ENCODE results near the gene PPP1R12A.
A peak's percentile ranks its signal among the peaks of the same experiment; 100 is the strongest.

Gene PPP1R12A

GRCh38 chr12:79935624-79936345, 888 bp upstream of the PPP1R12A start:
- DNase-seq = peak; percentile 81

GRCh38 chr12:79934281-79935020, 446 bp downstream of the PPP1R12A start:
- peak; percentile 75 for DNase-seq

- peak; percentile 76 for DNase-seq
Measured at GRCh38 chr12:79933532-79934264, 1.2 kb downstream of the PPP1R12A start.

- no peak for DNase-seq
Measured at GRCh38 chr12:79933043-79933442, 1.9 kb downstream of the PPP1R12A start.

DNA sequence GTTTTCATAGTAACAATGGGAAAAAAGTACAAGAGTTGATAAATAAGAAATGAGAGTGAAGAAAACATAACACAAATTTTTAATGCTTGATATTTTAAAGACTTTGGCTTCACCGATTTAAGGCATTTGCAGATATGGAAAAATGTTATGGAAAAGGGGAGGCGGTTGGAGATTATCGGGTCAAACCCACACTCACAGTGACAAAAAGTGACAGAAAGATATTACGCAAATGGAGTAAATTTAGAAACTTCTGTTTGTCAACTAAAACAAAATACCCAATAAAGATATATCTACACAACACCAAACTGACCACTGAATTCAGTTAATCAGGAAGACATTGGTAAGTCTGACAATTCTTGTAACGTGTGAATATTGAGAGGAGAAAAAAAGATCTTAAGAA, 2.5 kb downstream of the PPP1R12A start:
- peak; percentile 76 for DNase-seq

- no peak for DNase-seq
Measured at GRCh38 chr12:79929065-79929464, 5.8 kb downstream of the PPP1R12A start.

DNA sequence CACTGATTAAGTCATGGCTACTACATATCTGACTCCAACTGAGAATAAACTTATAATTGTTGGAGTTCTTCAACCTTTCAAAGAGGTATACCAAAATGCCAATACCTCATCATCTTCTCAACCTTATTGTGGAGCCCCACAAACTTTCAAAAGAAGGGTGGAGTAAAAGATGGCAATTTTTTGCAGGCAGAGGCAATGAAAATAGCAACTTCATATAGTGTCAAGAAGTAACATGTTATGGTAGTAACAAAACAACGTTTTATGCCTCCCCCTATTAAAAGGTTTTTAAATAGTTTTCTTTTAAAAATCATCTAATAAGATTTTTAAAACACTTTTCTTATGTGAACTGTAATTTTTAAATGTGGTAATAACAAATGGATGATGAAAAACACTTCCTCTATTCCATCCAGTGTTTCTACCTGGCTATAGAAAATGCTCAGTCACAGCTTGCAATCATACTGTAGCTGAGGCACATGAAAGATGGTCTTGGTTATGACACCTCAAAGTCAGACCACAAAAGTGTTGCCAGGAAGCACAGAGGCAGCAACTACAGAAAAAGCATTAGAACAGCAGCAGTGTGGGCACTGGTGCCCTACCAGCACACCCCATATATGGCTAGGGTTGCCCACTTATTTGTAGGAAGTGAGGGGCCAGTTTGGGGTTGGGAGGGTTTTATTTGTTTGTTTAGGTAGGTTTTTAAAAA, 7.0 kb downstream of the PPP1R12A start:
- DNase-seq = peak; percentile 66

DNA sequence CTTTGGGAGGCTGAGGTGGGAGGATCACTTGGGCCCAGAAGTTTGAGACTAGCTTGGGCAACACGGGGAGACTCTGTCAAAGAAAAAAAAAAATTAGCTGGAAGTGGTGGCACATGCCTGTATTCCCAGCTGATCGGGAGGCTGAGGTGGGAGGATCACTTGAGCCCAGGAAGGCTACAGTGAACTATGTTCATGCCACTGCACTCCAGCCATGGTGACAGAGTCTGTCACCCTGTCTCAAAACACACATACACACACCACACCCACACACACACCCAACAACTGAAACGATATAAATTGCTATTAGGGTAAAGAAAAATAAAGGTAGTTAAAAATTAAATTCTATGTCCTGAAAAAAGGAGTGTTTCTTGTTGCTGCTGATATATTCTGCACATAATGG, 7.9 kb downstream of the PPP1R12A start:
- DNase-seq = no peak

GRCh38 chr12:79925492-79925891, 9.4 kb downstream of the PPP1R12A start:
- DNase-seq = no peak

DNA sequence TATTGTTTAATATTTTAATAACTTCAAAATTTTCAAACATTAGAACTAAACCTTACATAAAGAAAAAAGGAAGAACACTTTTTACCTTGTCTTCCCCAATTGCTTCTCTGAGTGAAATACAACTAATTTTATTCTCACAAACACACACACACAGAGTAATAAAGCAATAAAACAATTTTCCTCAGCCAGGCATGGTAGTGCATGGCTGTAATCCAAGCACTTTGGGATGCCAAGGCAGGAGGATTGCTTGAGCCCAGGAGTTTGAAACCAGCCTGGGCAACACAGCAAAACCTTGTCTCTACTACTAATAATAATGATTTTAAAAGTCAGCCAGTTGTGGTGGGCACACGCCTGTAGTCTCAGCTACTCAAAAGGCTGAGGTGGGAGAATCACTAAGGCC, 13.1 kb downstream of the PPP1R12A start:
- DNase-seq = no peak

DNA sequence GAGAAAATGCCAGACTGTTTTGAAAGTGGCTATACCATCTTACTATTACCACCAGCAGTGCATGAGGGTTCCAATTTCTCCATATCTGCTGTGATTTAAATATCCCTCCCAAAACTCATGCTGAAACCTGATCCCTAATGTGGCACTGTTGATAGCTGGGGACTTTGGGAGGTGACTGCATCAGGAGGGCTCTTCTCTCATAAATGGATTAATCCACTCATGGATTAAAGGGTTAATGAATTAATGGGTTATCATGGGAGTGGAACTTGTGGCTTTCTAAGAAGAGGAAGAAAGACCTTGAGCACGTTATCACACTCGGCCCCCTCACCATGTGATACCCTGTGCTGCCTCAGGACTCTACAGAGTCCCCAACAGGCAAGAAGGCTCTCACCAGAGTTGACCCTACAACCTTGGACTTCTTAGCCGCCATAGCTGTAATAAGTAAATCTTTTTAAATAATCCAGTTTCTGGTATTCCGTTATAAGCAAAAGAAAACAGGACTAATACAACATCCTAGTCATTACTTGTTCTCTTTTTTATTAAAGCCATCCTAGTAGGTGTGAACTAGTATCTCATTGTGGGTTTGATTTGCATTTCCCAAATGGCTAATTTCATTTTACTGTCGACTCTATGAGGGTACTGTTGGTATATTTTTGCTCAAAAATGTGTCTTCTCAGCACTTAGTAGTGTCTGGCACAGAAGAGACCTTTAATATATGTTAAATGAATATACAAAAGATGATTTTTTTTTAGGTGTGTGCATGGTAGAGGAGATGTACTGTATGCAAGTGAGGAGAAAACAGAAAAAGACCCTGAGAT, 14.3 kb downstream of the PPP1R12A start:
- peak; percentile 69 for DNase-seq

- DNase-seq = no peak
Measured at GRCh38 chr12:79919762-79920161, 15.1 kb downstream of the PPP1R12A start.

- no peak for DNase-seq
Measured at GRCh38 chr12:79916826-79917225, 18.1 kb downstream of the PPP1R12A start.

GRCh38 chr12:79911889-79912656, 22.8 kb downstream of the PPP1R12A start:
- DNase-seq = no peak

DNA sequence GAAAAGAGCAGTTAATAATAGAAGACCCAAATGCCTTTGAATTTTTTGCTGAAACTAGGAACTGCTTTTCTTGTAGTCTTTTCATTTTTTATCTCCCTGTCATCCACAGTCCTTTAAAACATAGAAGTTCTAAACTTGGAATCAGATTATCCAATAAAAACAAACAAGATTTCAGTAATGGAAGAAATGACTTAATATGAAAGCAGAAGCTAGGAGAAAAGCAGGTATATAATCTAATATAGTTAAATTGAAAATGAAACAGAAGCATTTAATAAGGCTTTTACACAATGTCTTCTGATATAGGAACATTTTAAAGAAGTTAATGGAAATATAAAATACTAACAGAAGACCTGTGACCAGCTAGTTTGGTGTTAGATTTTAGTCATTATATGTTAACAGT, 26.5 kb downstream of the PPP1R12A start:
- no peak for DNase-seq

- no peak for DNase-seq
Measured at GRCh38 chr12:79901506-79901905, 33.4 kb downstream of the PPP1R12A start.

DNA sequence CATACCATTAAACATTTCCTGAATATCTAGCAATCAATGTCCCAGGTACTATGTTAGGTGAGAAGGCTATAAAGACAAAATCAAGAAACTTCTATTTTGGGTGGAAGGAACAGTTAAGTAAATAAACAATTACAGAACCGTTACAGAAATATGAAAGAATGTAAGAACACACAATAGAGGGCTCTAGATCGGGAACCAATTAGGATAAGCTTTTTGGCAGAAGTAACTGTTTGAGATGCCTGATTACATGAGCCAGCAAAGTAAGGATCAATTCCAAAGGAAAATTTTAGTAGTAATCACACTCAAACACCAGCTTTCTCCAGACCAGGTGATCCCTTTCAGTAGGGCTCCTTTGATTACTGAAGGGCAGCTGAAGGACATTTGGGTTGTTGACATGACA, 33.9 kb downstream of the PPP1R12A start:
- no peak for DNase-seq

GRCh38 chr12:79900199-79900598, 34.7 kb downstream of the PPP1R12A start:
- DNase-seq = no peak

- DNase-seq = no peak
Measured at GRCh38 chr12:79897617-79898016, 37.3 kb downstream of the PPP1R12A start.

- DNase-seq = no peak
Measured at GRCh38 chr12:79895804-79896203, 39.1 kb downstream of the PPP1R12A start.

DNA sequence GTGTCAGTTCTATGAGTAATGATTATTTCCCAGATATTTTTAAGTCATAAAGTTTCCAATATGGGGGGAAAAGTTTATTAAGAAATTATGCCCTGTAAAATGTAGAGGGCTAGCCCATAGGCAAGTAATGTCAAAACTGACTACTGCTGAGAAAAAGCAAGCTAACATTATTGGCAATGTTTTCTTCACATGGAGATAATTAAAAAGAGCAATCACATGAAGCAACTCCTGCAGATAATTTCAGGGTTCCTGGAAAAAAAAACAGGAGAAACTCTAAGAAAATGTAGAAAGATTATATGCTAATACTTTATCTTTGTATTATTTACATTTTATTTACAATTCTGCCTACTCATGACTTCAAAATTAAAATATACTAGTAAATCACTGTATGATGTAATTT, 39.8 kb downstream of the PPP1R12A start:
- no peak for DNase-seq

Data from OCI-M1 (cell line).